ENCODE results near the gene MYO3B. TPM values are rescaled to one million over a fixed set of nuclear protein-coding genes. Genes with fewer than 3 reads are reported as not detected.
A peak's percentile ranks its signal among the peaks of the same experiment; 100 is the strongest.

Gene MYO3B
- total RNA-seq, 1 donor from 2014 or later, result not detected

DNA sequence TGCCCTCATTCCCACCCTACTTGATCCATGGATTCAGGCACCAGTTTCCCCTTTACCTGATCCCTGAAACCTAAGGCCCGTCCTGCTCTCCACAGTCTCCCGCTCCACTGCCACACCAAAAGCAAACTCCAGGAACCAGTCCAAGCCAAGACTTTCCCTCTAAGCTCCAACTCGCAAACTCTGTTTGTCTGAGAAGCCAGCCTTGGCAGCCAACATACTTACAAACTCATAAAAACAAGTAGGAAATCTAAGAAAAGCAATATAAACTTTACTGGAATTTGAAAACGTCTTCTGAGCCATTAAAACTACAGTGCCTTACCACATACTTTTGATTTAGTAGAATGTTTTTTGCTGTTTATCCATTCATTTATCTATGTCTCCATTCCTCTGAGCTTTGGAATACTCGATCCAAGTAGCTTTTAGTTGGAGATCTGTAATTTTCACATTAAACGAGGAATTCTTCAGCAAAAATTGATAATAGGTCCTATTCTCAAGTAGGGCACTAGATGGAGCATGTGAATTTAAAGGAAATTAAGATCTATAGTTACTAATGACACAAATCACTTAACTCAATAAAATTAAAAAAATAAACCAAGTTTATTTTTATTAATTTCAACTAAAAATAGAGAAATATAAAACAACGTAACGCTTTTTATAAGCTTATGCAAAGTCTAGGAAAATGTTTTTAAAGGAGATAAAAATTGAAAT lies 199.7 kb downstream of the MYO3B start:
- Mint-ChIP-seq H3K27me3 (ENCODE audit: low read depth) (peaks cover 29% of the 10 kb centered on the region), H3K4me3 (no peak overlapping the region), H3K9me3 (no peaks in the 10 kb centered on the region), H3K36me3 (ENCODE audit: low read depth) (no peaks in the 10 kb centered on the region), H3K27ac (ENCODE audit: unreplicated experiment) (no peak overlapping the region), H3K4me1 (no peaks in the 10 kb centered on the region)
- TF ChIP-seq, protein P1, sequence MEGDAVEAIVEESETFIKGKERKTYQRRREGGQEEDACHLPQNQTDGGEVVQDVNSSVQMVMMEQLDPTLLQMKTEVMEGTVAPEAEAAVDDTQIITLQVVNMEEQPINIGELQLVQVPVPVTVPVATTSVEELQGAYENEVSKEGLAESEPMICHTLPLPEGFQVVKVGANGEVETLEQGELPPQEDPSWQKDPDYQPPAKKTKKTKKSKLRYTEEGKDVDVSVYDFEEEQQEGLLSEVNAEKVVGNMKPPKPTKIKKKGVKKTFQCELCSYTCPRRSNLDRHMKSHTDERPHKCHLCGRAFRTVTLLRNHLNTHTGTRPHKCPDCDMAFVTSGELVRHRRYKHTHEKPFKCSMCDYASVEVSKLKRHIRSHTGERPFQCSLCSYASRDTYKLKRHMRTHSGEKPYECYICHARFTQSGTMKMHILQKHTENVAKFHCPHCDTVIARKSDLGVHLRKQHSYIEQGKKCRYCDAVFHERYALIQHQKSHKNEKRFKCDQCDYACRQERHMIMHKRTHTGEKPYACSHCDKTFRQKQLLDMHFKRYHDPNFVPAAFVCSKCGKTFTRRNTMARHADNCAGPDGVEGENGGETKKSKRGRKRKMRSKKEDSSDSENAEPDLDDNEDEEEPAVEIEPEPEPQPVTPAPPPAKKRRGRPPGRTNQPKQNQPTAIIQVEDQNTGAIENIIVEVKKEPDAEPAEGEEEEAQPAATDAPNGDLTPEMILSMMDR (conservative IDR thresholded peaks at IDR 0.05), result peak; percentile 34
- no peak for DNase-seq (ENCODE audit: low read depth, low spot score)

DNA sequence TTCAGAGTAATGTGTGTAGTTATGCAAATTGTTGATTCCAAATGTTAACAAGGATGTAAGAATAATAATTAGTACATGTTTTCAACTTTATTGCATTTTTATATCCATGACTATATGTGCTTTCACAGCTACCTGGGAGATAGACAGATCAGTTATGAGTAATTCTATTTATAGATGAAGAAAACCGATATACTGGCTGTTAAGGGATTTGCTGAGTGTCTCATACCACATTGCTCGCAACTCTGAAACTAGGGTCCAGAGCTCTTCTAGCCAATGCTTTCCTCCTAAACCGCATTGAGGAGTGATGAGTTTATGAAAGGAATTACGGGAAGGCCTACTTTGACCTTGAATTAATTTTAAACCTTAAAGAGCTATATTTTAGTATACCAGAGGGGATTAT lies 202.3 kb downstream of the MYO3B start:
- Mint-ChIP-seq H3K9me3 (no peaks in the 10 kb centered on the region), H3K36me3 (ENCODE audit: low read depth) (no peaks in the 10 kb centered on the region), H3K27ac (ENCODE audit: unreplicated experiment) (no peak overlapping the region), H3K4me1 (no peaks in the 10 kb centered on the region), H3K4me3 (no peak overlapping the region), H3K27me3 (ENCODE audit: low read depth) (peaks cover 15% of the 10 kb centered on the region)
- DNase-seq (ENCODE audit: low read depth, low spot score), result no peak
- TF ChIP-seq, protein P1 (conservative IDR thresholded peaks at IDR 0.05), result no peak

DNA sequence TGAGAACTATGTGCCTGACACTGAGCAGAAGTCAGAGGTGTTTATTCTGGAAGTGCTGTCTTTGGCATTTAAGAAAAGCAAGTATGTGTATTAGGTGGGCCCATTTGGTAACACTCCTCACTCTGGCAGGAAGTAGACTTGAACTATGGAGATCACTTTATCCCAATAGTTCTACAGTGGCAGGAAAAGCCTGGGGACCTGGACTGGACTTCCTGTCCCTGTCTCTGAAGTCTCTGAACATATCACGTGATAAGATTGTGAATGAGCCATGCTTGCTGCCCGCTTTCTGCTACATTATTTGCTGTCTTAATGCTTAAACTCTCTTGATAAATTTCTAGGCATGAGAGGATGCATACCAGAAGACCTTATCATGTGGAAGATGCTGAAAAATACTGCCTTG lies 203.7 kb downstream of the MYO3B start:
- H3K36me3 Mint-ChIP-seq (ENCODE audit: low read depth), result no peaks in the 10 kb centered on the region
- H3K9me3 Mint-ChIP-seq, result no peaks in the 10 kb centered on the region
- TF ChIP-seq, protein P1 (conservative IDR thresholded peaks at IDR 0.05), result no peak
- H3K27ac Mint-ChIP-seq (ENCODE audit: unreplicated experiment), result no peak overlapping the region
- peaks cover 10% of the 10 kb centered on the region for H3K27me3 Mint-ChIP-seq (ENCODE audit: low read depth)
- no peaks in the 10 kb centered on the region for H3K4me1 Mint-ChIP-seq
- H3K4me3 Mint-ChIP-seq, result no peak overlapping the region
- DNase-seq (ENCODE audit: low read depth, low spot score), result no peak

DNA sequence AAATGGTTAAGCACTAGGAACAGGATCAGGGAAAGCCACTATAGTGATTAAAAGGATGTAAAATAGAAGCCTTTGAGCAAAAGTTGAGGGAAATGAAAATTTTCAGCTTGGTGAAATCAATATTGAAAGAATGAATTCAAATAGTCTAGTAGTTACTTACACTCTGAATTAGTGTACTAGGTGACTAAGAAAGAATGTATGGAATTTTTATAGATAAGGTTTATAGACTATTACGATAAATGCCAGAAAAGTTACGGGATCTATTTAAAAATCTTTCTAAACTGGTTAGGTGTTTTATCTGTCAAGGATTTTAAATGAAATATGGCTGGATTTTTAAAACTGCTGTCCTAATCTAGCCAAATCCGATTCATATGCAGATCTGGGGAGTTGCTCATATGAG lies 208.6 kb downstream of the MYO3B start:
- TF ChIP-seq, protein P1 (conservative IDR thresholded peaks at IDR 0.05), result no peak
- H3K9me3 Mint-ChIP-seq, result no peaks in the 10 kb centered on the region
- no peak overlapping the region for H3K4me3 Mint-ChIP-seq
- no peaks in the 10 kb centered on the region for H3K4me1 Mint-ChIP-seq
- peaks cover 24% of the 10 kb centered on the region for H3K27me3 Mint-ChIP-seq (ENCODE audit: low read depth)
- no peaks in the 10 kb centered on the region for H3K36me3 Mint-ChIP-seq (ENCODE audit: low read depth)
- no peak overlapping the region for H3K27ac Mint-ChIP-seq (ENCODE audit: unreplicated experiment)
- DNase-seq (ENCODE audit: low read depth, low spot score), result no peak

DNA sequence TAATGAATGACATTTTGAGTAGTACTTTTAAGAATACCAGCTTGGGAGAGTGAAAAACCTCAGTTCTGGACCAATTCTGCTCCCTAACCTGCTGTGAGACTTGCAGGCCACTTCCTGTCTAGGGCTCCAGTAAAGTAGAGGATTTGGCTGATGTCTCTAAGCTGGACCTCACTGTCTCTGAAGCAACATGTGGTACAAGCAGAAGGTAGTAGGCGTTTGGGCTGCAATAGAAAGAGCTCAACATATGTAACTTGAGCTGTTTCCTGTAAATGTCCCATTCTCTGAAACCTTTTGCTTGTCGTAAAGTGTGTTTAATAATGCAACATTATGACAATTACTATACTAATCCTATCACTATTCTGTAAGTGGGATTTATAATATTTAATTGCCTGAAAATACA lies 213.1 kb downstream of the MYO3B start:
- H3K27ac Mint-ChIP-seq (ENCODE audit: unreplicated experiment), result no peak overlapping the region
- H3K4me1 Mint-ChIP-seq, result no peaks in the 10 kb centered on the region
- TF ChIP-seq, protein P1 (conservative IDR thresholded peaks at IDR 0.05), result no peak
- H3K9me3 Mint-ChIP-seq, result no peaks in the 10 kb centered on the region
- H3K27me3 Mint-ChIP-seq (ENCODE audit: low read depth), result peaks cover 32% of the 10 kb centered on the region
- DNase-seq (ENCODE audit: low read depth, low spot score), result no peak
- H3K4me3 Mint-ChIP-seq, result no peak overlapping the region
- no peaks in the 10 kb centered on the region for H3K36me3 Mint-ChIP-seq (ENCODE audit: low read depth)

All from neural crest cell (in vitro differentiated cells).